Neural progenitor cell (in vitro differentiated cells): ENCODE data around the gene CIB2. TPM values are rescaled to one million over a fixed set of nuclear protein-coding genes. Genes with fewer than 3 reads are reported as not detected.

Source experiments
- DNase-seq: peaks from one replicate; pipeline ENCODE4 v3.0.0-alpha.2; 2016; ENCODE audit warnings: low spot score
- H2AFZ ChIP-seq: fragments of 200-600 bp; sonication (generic); replicated peaks from 2 replicates; pipeline ENCODE4 v1.6.1; 2016; ENCODE audit warnings: antibody characterized with exemption
- H3F3A ChIP-seq: fragments of 200-600 bp; sonication (generic); 2 replicates; pipeline ENCODE4 v1.6.1; 2016; ENCODE audit warnings: antibody characterized with exemption, low read depth
- H3K27ac ChIP-seq: fragments of 200-600 bp; sonication (generic); 2 replicates; pipeline ENCODE4 v1.5.1; 2016; ENCODE audit warnings: mild to moderate bottlenecking
- H3K27me3 ChIP-seq: fragments of 200-600 bp; sonication (generic); 2 replicates; pipeline ENCODE4 v1.6.1; 2016; ENCODE audit warnings: mild to moderate bottlenecking, moderate library complexity
- H3K36me3 ChIP-seq: fragments of 200-600 bp; sonication (generic); 2 replicates; pipeline ENCODE4 v1.5.1; 2016
- H3K4me1 ChIP-seq: fragments of 200-600 bp; sonication (generic); 2 replicates; pipeline ENCODE4 v1.6.1; 2016; ENCODE audit warnings: mixed run types
- H3K4me2 ChIP-seq: fragments of 200-600 bp; sonication (generic); 2 replicates; pipeline ENCODE4 v1.6.1; 2016
- H3K4me3 ChIP-seq: fragments of 200-600 bp; sonication (generic); 2 replicates; pipeline ENCODE4 v1.5.1; 2016
- H3K79me2 ChIP-seq: fragments of 200-600 bp; sonication (generic); 2 replicates; pipeline ENCODE4 v1.6.1; 2016; ENCODE audit warnings: low read depth
- H3K9ac ChIP-seq: fragments of 200-600 bp; sonication (generic); 2 replicates; pipeline ENCODE4 v1.6.1; 2016
- H3K9me3 ChIP-seq: fragments of 200-600 bp; sonication (generic); 2 replicates; pipeline ENCODE4 v1.5.1; 2016; ENCODE audit warnings: low read depth
- H4K20me1 ChIP-seq: fragments of 200-600 bp; sonication (generic); 2 replicates; pipeline ENCODE4 v1.6.1; 2016; ENCODE audit warnings: low read depth
- H3K27ac Mint-ChIP-seq: 3 replicates; pipeline ENCODE4 v1.8.0; 2021; ENCODE audit warnings: mixed read lengths
- H3K27me3 Mint-ChIP-seq: 2 replicates; pipeline ENCODE4 v1.8.0; 2022; ENCODE audit warnings: low read depth, mild to moderate bottlenecking, inconsistent platforms, moderate library complexity, mixed read lengths; ENCODE audit not compliant: insufficient read depth
- H3K36me3 Mint-ChIP-seq: 3 replicates; pipeline ENCODE4 v1.8.0; 2021; ENCODE audit warnings: mixed read lengths
- H3K4me1 Mint-ChIP-seq: 3 replicates; pipeline ENCODE4 v1.8.0; 2021; ENCODE audit warnings: mixed read lengths
- H3K4me3 Mint-ChIP-seq: 3 replicates; pipeline ENCODE4 v1.8.0; 2021; ENCODE audit warnings: mild to moderate bottlenecking, moderate library complexity, mixed read lengths
- H3K9me3 Mint-ChIP-seq: 3 replicates; pipeline ENCODE4 v1.8.0; 2020; ENCODE audit warnings: mixed read lengths
- CTCF ChIP-seq: fragments of 200-600 bp; sonication (generic); IDR thresholded peaks from 2 replicates; pipeline ENCODE4 v1.5.1; 2017; ENCODE audit warnings: antibody characterized with exemption, mild to moderate bottlenecking
- EZH2 ChIP-seq: fragments of 200-600 bp; sonication (generic); IDR thresholded peaks from 2 replicates; pipeline ENCODE4 v1.6.1; 2017; ENCODE audit warnings: antibody characterized with exemption, mild to moderate bottlenecking, moderate library complexity
- EZH2phosphoT487 ChIP-seq: fragments of 200-600 bp; sonication (generic); IDR thresholded peaks from 2 replicates; pipeline ENCODE4 v1.6.1; 2017; ENCODE audit warnings: antibody characterized with exemption
- total RNA-seq: library from RNA; depleted of rRNA; stranded (reverse); fragments of >200 nt; gene quantifications from 2 replicates; pipeline ENCODE4 v1.2.3, GENCODE V29; 2015; ENCODE audit warnings: low replicate concordance

CIB2 gene
- total RNA-seq, 1 donor from 2014 or later: 40.6 TPM

- Histone ChIP-seq H3K27ac (no peak overlapping the region), H2AFZ (no peak overlapping the region), H3F3A (no peaks in the 10 kb centered on the region), H3K4me2 (no peak overlapping the region), H3K4me1 (no peaks in the 10 kb centered on the region), H3K4me3 (no peak overlapping the region), H3K27me3 (no peaks in the 10 kb centered on the region), H3K36me3 (no peaks in the 10 kb centered on the region), H4K20me1 (no peaks in the 10 kb centered on the region), H3K79me2 (no peaks in the 10 kb centered on the region), H3K9ac (no peak overlapping the region), H3K9me3 (no peaks in the 10 kb centered on the region)
- no peak for DNase-seq
- H3K4me3 Mint-ChIP-seq: no peak overlapping the region
- peaks cover 10% of the 10 kb centered on the region for H3K27me3 Mint-ChIP-seq
- H3K4me1 Mint-ChIP-seq: peaks cover 7% of the 10 kb centered on the region
- H3K9me3 Mint-ChIP-seq: no peaks in the 10 kb centered on the region
- peaks cover under 1% of the 10 kb centered on the region for H3K36me3 Mint-ChIP-seq
- TF ChIP-seq CTCF: no peak
- no peak for TF ChIP-seq EZH2
- TF ChIP-seq EZH2phosphoT487: no peak
- no peak overlapping the region for H3K27ac Mint-ChIP-seq
These were observed 29.7 kb downstream of the CIB2 start for GRCh38 chr15:78101423-78102105.

GRCh38 chr15:78100886-78101285, 30.4 kb downstream of the CIB2 start:
- H3K9ac ChIP-seq: no peak overlapping the region
- no peaks in the 10 kb centered on the region for H3K4me1 ChIP-seq
- no peaks in the 10 kb centered on the region for H3K36me3 ChIP-seq
- Mint-ChIP-seq H3K27ac (no peak overlapping the region), H3K36me3 (no peaks in the 10 kb centered on the region), H3K4me3 (no peak overlapping the region), H3K9me3 (no peaks in the 10 kb centered on the region), H3K27me3 (peaks cover 10% of the 10 kb centered on the region), H3K4me1 (peaks cover 7% of the 10 kb centered on the region)
- no peaks in the 10 kb centered on the region for H3F3A ChIP-seq
- H2AFZ ChIP-seq: no peak overlapping the region
- H3K27me3 ChIP-seq: no peaks in the 10 kb centered on the region
- H3K4me3 ChIP-seq: no peak overlapping the region
- no peaks in the 10 kb centered on the region for H4K20me1 ChIP-seq
- DNase-seq: no peak
- TF ChIP-seq EZH2phosphoT487: no peak
- no peak overlapping the region for H3K27ac ChIP-seq
- H3K9me3 ChIP-seq: no peaks in the 10 kb centered on the region
- no peaks in the 10 kb centered on the region for H3K79me2 ChIP-seq
- no peak overlapping the region for H3K4me2 ChIP-seq

- Mint-ChIP-seq H3K27ac (no peak overlapping the region), H3K4me3 (no peak overlapping the region), H3K36me3 (no peaks in the 10 kb centered on the region), H3K27me3 (peaks cover 10% of the 10 kb centered on the region), H3K4me1 (no peaks in the 10 kb centered on the region), H3K9me3 (no peaks in the 10 kb centered on the region)
- Histone ChIP-seq H3K79me2 (no peaks in the 10 kb centered on the region), H4K20me1 (no peaks in the 10 kb centered on the region), H3K9ac (no peak overlapping the region), H3K4me3 (no peak overlapping the region), H3K4me1 (no peaks in the 10 kb centered on the region), H3K9me3 (no peaks in the 10 kb centered on the region), H3K27ac (no peak overlapping the region), H3F3A (no peaks in the 10 kb centered on the region), H2AFZ (no peak overlapping the region), H3K27me3 (no peaks in the 10 kb centered on the region), H3K4me2 (no peak overlapping the region), H3K36me3 (no peaks in the 10 kb centered on the region)
- TF ChIP-seq EZH2phosphoT487: no peak
- no peak for TF ChIP-seq EZH2
- TF ChIP-seq CTCF: no peak
- DNase-seq: no peak
These were observed 33.0 kb downstream of the CIB2 start for GRCh38 chr15:78098131-78098755.

- no peak overlapping the region for H3K27ac Mint-ChIP-seq
- Histone ChIP-seq H3K36me3 (no peaks in the 10 kb centered on the region), H3K4me3 (no peak overlapping the region), H3K9ac (no peak overlapping the region), H3F3A (no peaks in the 10 kb centered on the region), H4K20me1 (no peaks in the 10 kb centered on the region), H3K4me1 (no peaks in the 10 kb centered on the region), H2AFZ (no peak overlapping the region), H3K9me3 (no peaks in the 10 kb centered on the region), H3K27ac (no peak overlapping the region), H3K79me2 (no peaks in the 10 kb centered on the region), H3K27me3 (no peaks in the 10 kb centered on the region), H3K4me2 (no peak overlapping the region)
- no peak overlapping the region for H3K4me3 Mint-ChIP-seq
- DNase-seq: no peak
- no peaks in the 10 kb centered on the region for H3K4me1 Mint-ChIP-seq
- no peaks in the 10 kb centered on the region for H3K36me3 Mint-ChIP-seq
- H3K27me3 Mint-ChIP-seq: peaks cover 10% of the 10 kb centered on the region
- TF ChIP-seq CTCF (no peak), EZH2phosphoT487 (no peak), EZH2 (no peak)
- no peaks in the 10 kb centered on the region for H3K9me3 Mint-ChIP-seq
These were observed 33.6 kb downstream of the CIB2 start for GRCh38 chr15:78097667-78098066.
